Measurements from ENCODE around the gene EHD3.
A peak's percentile ranks its signal among the peaks of the same experiment; 100 is the strongest.

The EHD3 gene

DNA sequence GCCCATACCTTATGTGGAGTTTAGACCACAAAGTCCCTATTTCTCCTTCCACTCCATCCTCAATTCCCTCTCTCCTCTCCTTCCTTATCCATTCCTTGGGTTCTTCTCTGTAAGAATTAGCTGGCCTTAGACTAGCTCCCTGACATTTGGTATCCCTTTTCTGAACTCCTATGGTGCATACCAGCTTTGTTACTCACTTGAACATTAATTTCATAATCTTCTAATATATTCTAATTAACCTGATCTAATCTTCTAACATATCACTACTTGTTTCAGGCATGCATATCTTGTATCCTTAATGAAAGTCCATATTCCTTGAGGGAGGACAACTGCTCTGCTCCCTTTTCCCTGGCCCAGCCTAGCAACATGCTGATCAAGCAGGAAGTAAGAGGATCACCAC lies 66.4 kb downstream of the EHD3 start:
- no peaks in the 10 kb centered on the region for H3K36me3 Mint-ChIP-seq (ENCODE audit: low read depth)
- H3K27me3 Mint-ChIP-seq = peaks cover 4% of the 10 kb centered on the region
- H3K4me3 Mint-ChIP-seq = no peak overlapping the region
- H3K4me1 Mint-ChIP-seq (ENCODE audit: low read depth) = peaks cover 7% of the 10 kb centered on the region
- no peak overlapping the region for H3K27ac Mint-ChIP-seq
- H3K9me3 Mint-ChIP-seq = no peaks in the 10 kb centered on the region

DNA sequence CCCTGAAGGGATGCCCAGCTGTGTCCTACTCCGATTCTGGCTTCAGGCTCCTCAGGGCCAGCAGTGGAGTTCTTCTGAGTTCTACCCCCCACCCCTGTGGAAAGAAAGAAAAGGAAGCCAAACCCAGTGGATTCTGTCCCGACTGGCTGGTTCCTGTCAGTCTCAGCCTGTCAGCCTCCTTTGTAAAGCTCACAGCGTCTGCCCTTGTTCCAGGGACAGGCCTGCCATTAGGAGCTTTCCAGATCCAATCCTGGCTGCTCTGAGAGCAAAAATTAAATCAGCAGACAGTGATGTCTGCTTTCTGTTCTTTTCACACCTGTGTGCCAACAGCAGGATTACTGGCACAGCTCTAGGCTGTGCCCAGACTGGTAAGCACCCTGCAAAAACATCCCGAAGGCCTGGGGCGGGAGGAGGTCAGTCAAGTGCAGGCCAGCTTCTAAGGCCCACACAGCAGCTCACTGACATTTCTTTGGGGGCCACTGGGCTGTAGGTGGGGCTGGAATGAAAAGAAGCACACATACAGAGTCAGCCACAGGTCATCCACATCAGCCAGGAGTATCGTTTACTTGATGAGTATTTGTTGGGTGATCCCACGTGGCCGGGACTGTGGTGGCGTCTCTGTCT lies 69.1 kb downstream of the EHD3 start:
- H3K4me1 Mint-ChIP-seq (ENCODE audit: low read depth) = no peaks in the 10 kb centered on the region
- no peak overlapping the region for H3K4me3 Mint-ChIP-seq
- H3K36me3 Mint-ChIP-seq (ENCODE audit: low read depth) = no peaks in the 10 kb centered on the region
- H3K27ac Mint-ChIP-seq = no peak overlapping the region
- H3K9me3 Mint-ChIP-seq = no peaks in the 10 kb centered on the region
- H3K27me3 Mint-ChIP-seq = peaks cover 5% of the 10 kb centered on the region

DNA sequence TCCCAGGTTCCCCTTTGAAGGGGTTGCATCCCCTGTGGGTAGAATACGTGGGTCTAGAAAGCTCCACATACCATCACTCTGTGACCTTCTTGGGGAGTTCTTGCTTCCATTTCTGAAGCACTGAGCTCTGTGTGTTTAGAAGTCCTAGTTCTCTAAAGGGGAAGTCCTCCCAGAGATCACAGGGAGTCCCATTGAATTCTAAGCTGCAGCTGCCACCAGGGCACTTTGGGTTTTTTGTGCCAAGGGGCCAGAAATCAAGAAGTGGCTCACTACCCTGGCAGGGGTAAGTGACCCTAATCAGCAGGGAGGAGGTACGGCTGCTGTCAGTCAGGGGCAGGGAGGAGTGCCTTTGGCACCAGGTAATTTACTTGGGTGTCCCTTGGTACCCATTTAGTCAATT lies 70.9 kb downstream of the EHD3 start:
- peaks cover 10% of the 10 kb centered on the region for H3K27me3 Mint-ChIP-seq
- H3K4me3 Mint-ChIP-seq = no peak overlapping the region
- H3K4me1 Mint-ChIP-seq (ENCODE audit: low read depth) = no peaks in the 10 kb centered on the region
- H3K9me3 Mint-ChIP-seq = peaks cover 9% of the 10 kb centered on the region
- no peaks in the 10 kb centered on the region for H3K36me3 Mint-ChIP-seq (ENCODE audit: low read depth)
- no peak overlapping the region for H3K27ac Mint-ChIP-seq

GRCh38 chr2:31312898-31313297 lies 78.9 kb downstream of the EHD3 start:
- H3K27ac Mint-ChIP-seq = no peak overlapping the region

GRCh38 chr2:31314761-31315160 lies 80.8 kb downstream of the EHD3 start:
- no peak overlapping the region for H3K27ac Mint-ChIP-seq
- peaks cover 13% of the 10 kb centered on the region for H3K27me3 Mint-ChIP-seq
- H3K9me3 Mint-ChIP-seq = peaks cover 1% of the 10 kb centered on the region
- peaks cover 27% of the 10 kb centered on the region for H3K4me1 Mint-ChIP-seq (ENCODE audit: low read depth)
- no peaks in the 10 kb centered on the region for H3K36me3 Mint-ChIP-seq (ENCODE audit: low read depth)
- H3K4me3 Mint-ChIP-seq = no peak overlapping the region

More at GRCh38 chr2:31312898-31313297, 78.9 kb downstream of the EHD3 start:
- Mint-ChIP-seq H3K9me3 (peaks cover 10% of the 10 kb centered on the region), H3K4me3 (no peak overlapping the region), H3K27me3 (peaks cover 19% of the 10 kb centered on the region), H3K36me3 (ENCODE audit: low read depth) (no peaks in the 10 kb centered on the region), H3K4me1 (ENCODE audit: low read depth) (peaks cover 9% of the 10 kb centered on the region)

DNA sequence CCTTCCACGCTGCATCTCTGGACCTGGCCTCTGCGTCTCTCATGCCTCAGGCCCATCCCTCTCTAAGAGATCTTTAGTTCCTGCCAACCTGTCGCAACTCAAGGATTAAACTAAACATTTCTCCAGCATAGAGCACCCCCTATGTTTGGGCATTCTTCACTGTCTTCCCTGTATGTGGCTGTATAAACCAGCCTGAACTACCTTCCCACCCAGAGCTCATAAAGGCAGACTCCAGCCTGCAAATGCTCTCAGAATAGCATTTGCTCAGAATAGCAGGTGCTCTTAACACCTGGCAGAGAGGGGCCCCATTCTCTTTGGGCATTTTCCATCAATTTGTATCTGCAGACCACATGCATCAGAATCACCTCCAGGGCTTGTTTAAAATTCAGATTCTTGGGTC lies 83.4 kb downstream of the EHD3 start:
- no peak overlapping the region for H3K27ac Mint-ChIP-seq
- no peaks in the 10 kb centered on the region for H3K36me3 Mint-ChIP-seq (ENCODE audit: low read depth)
- no peak overlapping the region for H3K4me3 Mint-ChIP-seq
- no peaks in the 10 kb centered on the region for H3K9me3 Mint-ChIP-seq
- H3K27me3 Mint-ChIP-seq = no peaks in the 10 kb centered on the region
- H3K4me1 Mint-ChIP-seq (ENCODE audit: low read depth) = peaks cover 36% of the 10 kb centered on the region

GRCh38 chr2:31318361-31319336 lies 84.7 kb downstream of the EHD3 start:
- H3K4me1 Mint-ChIP-seq (ENCODE audit: low read depth) = peaks cover 49% of the 10 kb centered on the region

More at GRCh38 chr2:31318361-31319336, 84.7 kb downstream of the EHD3 start:
- Mint-ChIP-seq H3K27ac (no peak overlapping the region), H3K9me3 (no peaks in the 10 kb centered on the region), H3K27me3 (no peaks in the 10 kb centered on the region), H3K4me3 (peak overlapping the region; percentile 4), H3K36me3 (ENCODE audit: low read depth) (no peaks in the 10 kb centered on the region)

Measured in stimulated activated naive CD8-positive, alpha-beta T cell treated with anti-CD3 and anti-CD28 coated beads, Interleukin-15, Interleukin-2, amounts not matched to agents 100 ng/mL and 50 ng/mL, for 24 hours (primary cell).